A549 (cell line): ENCODE results near the gene OR2V1.

Experiments
- CHD4 ChIP-seq: fragments of 200-600 bp; sonication (generic); IDR thresholded peaks from 2 replicates; pipeline ENCODE4 v1.6.1; 2016; ENCODE audit warnings: antibody characterized with exemption, mild to moderate bottlenecking, borderline replicate concordance
- CTCF ChIP-seq: fragments of >200 bp; sonication (Bioruptor Twin); formaldehyde crosslinking; IDR thresholded peaks from 3 replicates; pipeline ENCODE4 v1.5.1; 2016
- ELK1 ChIP-seq: fragments of 150-350 bp; IDR thresholded peaks from 2 replicates; pipeline ENCODE4 v1.6.1; 2014; ENCODE audit warnings: low read depth, mild to moderate bottlenecking, low read length
- HDAC2 ChIP-seq: fragments of 200-600 bp; sonication (generic); IDR thresholded peaks from 2 replicates; pipeline ENCODE4 v1.6.1; 2016
- JUNB ChIP-seq: fragments of >200 bp; sonication (Bioruptor Twin); formaldehyde crosslinking; IDR thresholded peaks from 2 replicates; pipeline ENCODE4 v1.6.1; 2016
- KDM5A ChIP-seq: fragments of 200-600 bp; sonication (generic); IDR thresholded peaks from 2 replicates; pipeline ENCODE4 v1.6.1; 2016; ENCODE audit warnings: antibody characterized with exemption, mild to moderate bottlenecking
- MAFK ChIP-seq: fragments of 450-650 bp; IDR thresholded peaks from 2 replicates; pipeline ENCODE4 v1.6.1; 2014; ENCODE audit not compliant: partially characterized antibody
- POLR2A ChIP-seq: IDR thresholded peaks from 2 replicates; pipeline ENCODE4 v1.6.1; 2012; ENCODE audit warnings: mild to moderate bottlenecking, low read length
- POLR2AphosphoS2 ChIP-seq: conservative IDR thresholded peaks from 2 replicates; pipeline ENCODE4 v1.6.1; 2012; ENCODE audit warnings: low read length, improper control_type of control experiment, inconsistent platforms
- RNF2 ChIP-seq: fragments of 200-600 bp; sonication (generic); IDR thresholded peaks from 2 replicates; pipeline ENCODE4 v1.6.1; 2016; ENCODE audit warnings: low read depth, mild to moderate bottlenecking, antibody characterized with exemption, moderate library complexity, borderline replicate concordance
- USF2 ChIP-seq: fragments of 450-650 bp; IDR thresholded peaks from 2 replicates; pipeline ENCODE4 v1.6.1; 2014; ENCODE audit warnings: antibody characterized with exemption
- TF ChIP-seq, protein P1 (sequence below): IDR thresholded peaks from 2 replicates; pipeline ENCODE4 v1.6.1; 2012
- TF ChIP-seq, protein P2 (sequence below): fragments of >200 bp; sonication (Bioruptor Twin); formaldehyde crosslinking; IDR thresholded peaks from 3 replicates; pipeline ENCODE4 v1.6.1; 2016

- TF ChIP-seq CTCF (no peak), KDM5A (no peak), JUNB (no peak), RNF2 (no peak), POLR2AphosphoS2 (no peak), ELK1 (no peak), USF2 (no peak), MAFK (no peak), CHD4 (no peak), POLR2A (no peak), HDAC2 (no peak)
- TF ChIP-seq, protein P1, sequence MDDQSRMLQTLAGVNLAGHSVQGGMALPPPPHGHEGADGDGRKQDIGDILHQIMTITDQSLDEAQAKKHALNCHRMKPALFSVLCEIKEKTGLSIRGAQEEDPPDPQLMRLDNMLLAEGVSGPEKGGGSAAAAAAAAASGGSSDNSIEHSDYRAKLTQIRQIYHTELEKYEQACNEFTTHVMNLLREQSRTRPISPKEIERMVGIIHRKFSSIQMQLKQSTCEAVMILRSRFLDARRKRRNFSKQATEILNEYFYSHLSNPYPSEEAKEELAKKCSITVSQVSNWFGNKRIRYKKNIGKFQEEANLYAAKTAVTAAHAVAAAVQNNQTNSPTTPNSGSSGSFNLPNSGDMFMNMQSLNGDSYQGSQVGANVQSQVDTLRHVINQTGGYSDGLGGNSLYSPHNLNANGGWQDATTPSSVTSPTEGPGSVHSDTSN = no peak
- TF ChIP-seq, protein P2, sequence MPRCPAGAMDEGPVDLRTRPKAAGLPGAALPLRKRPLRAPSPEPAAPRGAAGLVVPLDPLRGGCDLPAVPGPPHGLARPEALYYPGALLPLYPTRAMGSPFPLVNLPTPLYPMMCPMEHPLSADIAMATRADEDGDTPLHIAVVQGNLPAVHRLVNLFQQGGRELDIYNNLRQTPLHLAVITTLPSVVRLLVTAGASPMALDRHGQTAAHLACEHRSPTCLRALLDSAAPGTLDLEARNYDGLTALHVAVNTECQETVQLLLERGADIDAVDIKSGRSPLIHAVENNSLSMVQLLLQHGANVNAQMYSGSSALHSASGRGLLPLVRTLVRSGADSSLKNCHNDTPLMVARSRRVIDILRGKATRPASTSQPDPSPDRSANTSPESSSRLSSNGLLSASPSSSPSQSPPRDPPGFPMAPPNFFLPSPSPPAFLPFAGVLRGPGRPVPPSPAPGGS = no peak
These were observed 1.4 kb downstream of the OR2V1 start for GRCh38 chr5:181129601-181130000.
